ENCODE data around the gene SIAH3. TPM values are rescaled to one million over a fixed set of nuclear protein-coding genes. Genes with fewer than 3 reads are reported as not detected.

SIAH3 gene, protein sequence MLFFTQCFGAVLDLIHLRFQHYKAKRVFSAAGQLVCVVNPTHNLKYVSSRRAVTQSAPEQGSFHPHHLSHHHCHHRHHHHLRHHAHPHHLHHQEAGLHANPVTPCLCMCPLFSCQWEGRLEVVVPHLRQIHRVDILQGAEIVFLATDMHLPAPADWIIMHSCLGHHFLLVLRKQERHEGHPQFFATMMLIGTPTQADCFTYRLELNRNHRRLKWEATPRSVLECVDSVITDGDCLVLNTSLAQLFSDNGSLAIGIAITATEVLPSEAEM
- 1 to 10 TPM in 1 of 4 donors, under 1 TPM in 3; under 0.01 to 4.6 (median 0.09) TPM for total RNA-seq

DNA sequence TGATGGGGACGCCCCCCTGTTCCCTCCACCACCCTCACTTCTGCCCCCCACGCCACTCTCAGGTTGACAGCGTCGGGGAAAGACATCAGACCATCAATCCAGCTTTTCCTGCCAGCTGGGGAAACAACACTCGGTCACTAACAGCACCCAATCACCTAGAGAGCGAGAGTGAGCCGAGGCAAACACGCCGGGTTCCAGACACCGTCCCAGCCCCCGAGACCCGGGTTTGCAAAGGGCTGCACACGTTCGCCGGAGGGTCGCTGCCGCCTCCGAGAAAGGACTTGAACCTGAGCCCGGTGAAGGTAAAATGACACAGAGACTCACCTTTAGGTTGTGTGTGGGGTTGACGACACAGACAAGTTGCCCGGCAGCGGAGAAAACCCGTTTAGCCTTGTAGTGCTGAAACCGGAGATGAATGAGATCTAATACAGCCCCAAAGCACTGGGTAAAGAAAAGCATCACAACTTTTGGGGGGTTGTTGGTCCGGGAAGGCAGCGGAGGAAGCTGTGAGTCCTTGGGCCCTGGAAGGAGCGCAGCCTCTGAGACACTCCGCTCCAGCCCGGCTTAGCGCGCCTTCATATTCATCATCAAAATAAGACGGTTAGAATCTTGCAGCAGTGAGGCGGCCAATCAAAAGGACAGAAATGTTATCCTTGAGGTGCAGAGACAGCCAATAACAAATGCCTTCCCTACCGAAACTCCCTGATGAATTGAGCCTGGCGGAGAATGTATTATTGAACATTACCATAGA lies at the start of gene SIAH3:
SIAH3 (minus strand) TSS at position 583 of the 751 bp plus-strand sequence; CDS start at position 459, 124 bp downstream.
- intact Hi-C loops (cut with DNase I; ENCODE audit: low total_unique reads) = no loop called here
- H3K36me3 ChIP-seq = no peaks in the 10 kb centered on the region
- no peaks in the 10 kb centered on the region for H3K9me3 ChIP-seq
- no peaks in the 10 kb centered on the region for H3K4me1 ChIP-seq
- peak within 1 kb of the TSS; percentile 10 to 24 for H3K4me3 ChIP-seq
- DNase-seq = no peak
- peaks cover 0 to 7% of the 10 kb centered on the region in 2 donors for H3K27me3 ChIP-seq
- TF ChIP-seq POLR2A (IDR thresholded peaks at IDR 0.05) = no peak
- TF ChIP-seq, protein P1, sequence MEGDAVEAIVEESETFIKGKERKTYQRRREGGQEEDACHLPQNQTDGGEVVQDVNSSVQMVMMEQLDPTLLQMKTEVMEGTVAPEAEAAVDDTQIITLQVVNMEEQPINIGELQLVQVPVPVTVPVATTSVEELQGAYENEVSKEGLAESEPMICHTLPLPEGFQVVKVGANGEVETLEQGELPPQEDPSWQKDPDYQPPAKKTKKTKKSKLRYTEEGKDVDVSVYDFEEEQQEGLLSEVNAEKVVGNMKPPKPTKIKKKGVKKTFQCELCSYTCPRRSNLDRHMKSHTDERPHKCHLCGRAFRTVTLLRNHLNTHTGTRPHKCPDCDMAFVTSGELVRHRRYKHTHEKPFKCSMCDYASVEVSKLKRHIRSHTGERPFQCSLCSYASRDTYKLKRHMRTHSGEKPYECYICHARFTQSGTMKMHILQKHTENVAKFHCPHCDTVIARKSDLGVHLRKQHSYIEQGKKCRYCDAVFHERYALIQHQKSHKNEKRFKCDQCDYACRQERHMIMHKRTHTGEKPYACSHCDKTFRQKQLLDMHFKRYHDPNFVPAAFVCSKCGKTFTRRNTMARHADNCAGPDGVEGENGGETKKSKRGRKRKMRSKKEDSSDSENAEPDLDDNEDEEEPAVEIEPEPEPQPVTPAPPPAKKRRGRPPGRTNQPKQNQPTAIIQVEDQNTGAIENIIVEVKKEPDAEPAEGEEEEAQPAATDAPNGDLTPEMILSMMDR (IDR thresholded peaks at IDR 0.05) = no peak
- H3K27ac ChIP-seq = no peak within 1 kb of the TSS

DNA sequence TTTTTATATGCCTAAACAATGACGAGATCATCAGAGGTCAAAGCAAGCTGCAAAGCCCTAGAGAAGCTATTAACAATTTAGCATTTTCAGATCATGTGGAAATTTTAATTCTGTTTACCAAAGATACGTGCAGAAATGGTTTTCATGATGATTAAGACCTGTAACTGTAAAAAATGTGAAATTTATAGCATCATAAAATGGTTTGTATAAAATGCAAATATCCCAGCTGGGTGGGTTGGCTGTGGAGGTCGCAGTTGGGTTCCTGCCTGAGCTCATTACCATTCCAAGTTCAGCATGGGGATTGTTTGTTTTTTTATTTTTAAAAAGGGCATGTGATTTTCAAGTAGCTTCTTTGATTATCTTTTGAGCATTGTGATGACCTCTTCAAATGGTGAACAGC lies 47.9 kb upstream of the SIAH3 start:
- Histone ChIP-seq H3K4me1 (no peaks in the 10 kb centered on the region), H3K9me3 (no peaks in the 10 kb centered on the region), H3K36me3 (no peaks in the 10 kb centered on the region), H3K27ac (no peak overlapping the region), H3K4me3 (no peak overlapping the region), H3K27me3 (no peaks in the 10 kb centered on the region)
- no peak for TF ChIP-seq POLR2A (IDR thresholded peaks at IDR 0.05)
- TF ChIP-seq, protein P1 (IDR thresholded peaks at IDR 0.05) = no peak
- intact Hi-C loops (cut with DNase I; ENCODE audit: low total_unique reads) = no loop called here
- no peak for DNase-seq

DNA sequence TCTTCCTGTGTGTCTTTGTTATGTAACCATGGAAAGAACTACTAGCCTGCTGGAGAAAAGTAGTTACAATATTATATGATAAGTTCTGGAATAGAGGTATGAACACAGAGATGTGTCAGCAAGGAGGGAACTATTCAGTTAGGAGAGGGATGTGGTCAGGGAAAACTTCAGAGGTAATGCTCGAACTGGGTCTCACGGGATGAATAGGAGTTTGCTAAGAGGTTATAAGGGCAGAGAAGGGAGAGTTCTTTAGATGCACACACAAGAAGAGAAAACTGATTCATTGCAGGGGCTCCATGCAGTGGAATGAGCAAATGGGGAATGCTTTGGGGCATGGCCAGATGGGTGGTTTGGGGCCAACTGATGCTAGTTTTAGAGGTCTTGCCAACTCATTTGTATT lies 46.0 kb upstream of the SIAH3 start:
- Histone ChIP-seq H3K4me3 (no peak overlapping the region), H3K27me3 (no peaks in the 10 kb centered on the region), H3K9me3 (no peaks in the 10 kb centered on the region), H3K36me3 (no peaks in the 10 kb centered on the region), H3K4me1 (no peaks in the 10 kb centered on the region), H3K27ac (no peak overlapping the region)
- intact Hi-C loops (cut with DNase I; ENCODE audit: low total_unique reads) = no loop called here
- TF ChIP-seq POLR2A (IDR thresholded peaks at IDR 0.05) = no peak
- TF ChIP-seq, protein P1 (IDR thresholded peaks at IDR 0.05) = no peak
- no peak for DNase-seq

DNA sequence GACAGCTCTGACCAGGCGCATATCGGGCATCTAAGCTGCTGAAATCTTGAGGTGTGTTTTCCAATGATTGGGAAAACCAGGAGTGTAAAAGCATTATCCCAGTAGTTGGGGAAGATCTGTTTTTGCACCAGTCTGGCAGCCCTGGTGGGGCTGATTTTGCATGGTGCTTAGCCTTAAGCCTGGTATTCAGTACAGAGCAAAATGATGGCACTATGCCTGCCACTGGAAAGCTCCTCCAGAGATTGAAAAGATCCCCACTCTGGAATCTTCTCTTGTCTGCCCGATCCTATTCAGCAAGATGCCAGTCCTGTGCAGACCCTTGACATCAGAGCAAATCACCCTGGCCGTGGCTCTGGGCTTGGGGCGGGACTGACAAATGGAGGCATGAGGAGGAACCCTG lies 44.7 kb upstream of the SIAH3 start:
- H3K27ac ChIP-seq = no peak overlapping the region
- intact Hi-C loops (cut with DNase I; ENCODE audit: low total_unique reads) = no loop called here
- no peaks in the 10 kb centered on the region for H3K4me1 ChIP-seq
- H3K27me3 ChIP-seq = no peaks in the 10 kb centered on the region
- H3K9me3 ChIP-seq = no peaks in the 10 kb centered on the region
- H3K36me3 ChIP-seq = no peaks in the 10 kb centered on the region
- no peak for TF ChIP-seq POLR2A (IDR thresholded peaks at IDR 0.05)
- TF ChIP-seq, protein P1 (IDR thresholded peaks at IDR 0.05) = no peak
- no peak for DNase-seq
- no peak overlapping the region for H3K4me3 ChIP-seq

DNA sequence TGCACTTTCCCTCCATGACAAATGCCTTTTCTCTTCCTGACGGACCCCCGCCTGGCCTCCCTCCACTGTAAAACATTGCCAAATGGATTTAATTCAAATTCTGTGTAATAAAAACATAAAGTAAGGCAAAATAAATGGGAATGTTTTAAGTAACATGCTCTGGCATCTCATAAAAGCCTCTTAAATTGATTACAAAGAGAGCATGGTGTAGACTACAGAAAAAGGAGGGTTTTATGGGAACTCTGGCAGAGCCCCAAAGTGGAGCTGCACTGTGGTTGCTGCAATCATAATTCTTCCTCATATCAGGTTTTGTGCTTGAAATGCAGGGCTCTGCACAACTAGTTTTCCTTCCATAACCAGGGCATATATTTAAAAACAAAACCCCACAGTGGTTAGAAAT lies 44.3 kb upstream of the SIAH3 start:
- Histone ChIP-seq H3K9me3 (no peaks in the 10 kb centered on the region), H3K27ac (no peak overlapping the region), H3K27me3 (no peaks in the 10 kb centered on the region), H3K4me1 (no peaks in the 10 kb centered on the region), H3K4me3 (no peak overlapping the region), H3K36me3 (no peaks in the 10 kb centered on the region)
- DNase-seq = peak in 1 of 2 donors; percentile 21
- intact Hi-C loops (cut with DNase I; ENCODE audit: low total_unique reads) = no loop called here
- TF ChIP-seq, protein P1 (IDR thresholded peaks at IDR 0.05) = no peak
- no peak for TF ChIP-seq POLR2A (IDR thresholded peaks at IDR 0.05)
